ENCODE data around the gene LRP3.

- TF ChIP-seq CTCF (IDR thresholded peaks at IDR 0.05) (no peak), POLR2A (IDR thresholded peaks at IDR 0.05) (no peak)
These were observed 58.8 kb downstream of the LRP3 start for GRCh38 chr19:33252971-33253370.
